Glutamatergic neuron (in vitro differentiated cells): ENCODE results near the gene MGRN1. TPM values are rescaled to one million over a fixed set of nuclear protein-coding genes. Genes with fewer than 3 reads are reported as not detected.

Source experiments
- DNase-seq: peaks from one replicate; pipeline ENCODE4 v3.0.0; 2022
- H3K27ac Mint-ChIP-seq: one replicate; pipeline ENCODE4 v1.8.0; 2020; ENCODE audit warnings: mild to moderate bottlenecking, mixed read lengths, inconsistent platforms; ENCODE audit not compliant: unreplicated experiment
- H3K27me3 Mint-ChIP-seq: one replicate; pipeline ENCODE4 v1.8.0; 2020; ENCODE audit warnings: mild to moderate bottlenecking, moderate library complexity, mixed read lengths, inconsistent platforms; ENCODE audit not compliant: unreplicated experiment
- H3K36me3 Mint-ChIP-seq: one replicate; pipeline ENCODE4 v1.8.0; 2020; ENCODE audit warnings: mild to moderate bottlenecking, mixed read lengths, inconsistent platforms; ENCODE audit not compliant: unreplicated experiment
- H3K4me1 Mint-ChIP-seq: one replicate; pipeline ENCODE4 v1.8.0; 2020; ENCODE audit warnings: mild to moderate bottlenecking, low read depth, mixed read lengths, inconsistent platforms; ENCODE audit not compliant: unreplicated experiment
- H3K4me3 Mint-ChIP-seq: one replicate; pipeline ENCODE4 v1.8.0; 2020; ENCODE audit warnings: mild to moderate bottlenecking, mixed read lengths, inconsistent platforms; ENCODE audit not compliant: unreplicated experiment
- H3K9me3 Mint-ChIP-seq: one replicate; pipeline ENCODE4 v1.8.0; 2020; ENCODE audit warnings: mild to moderate bottlenecking, moderate library complexity, mixed read lengths, inconsistent platforms; ENCODE audit not compliant: unreplicated experiment
- CTCF ChIP-seq: fragments of 200-600 bp; sonication (generic); IDR thresholded peaks from one replicate; pipeline ENCODE4 v1.5.0; 2021; ENCODE audit not compliant: partially characterized antibody, unreplicated experiment
- total RNA-seq: library from RNA; stranded (reverse); fragmentation: NEBNext Ultra II Directional; extraction: Animal tissue kit (Norgen Biotek cat#: 25700); gene quantifications from one replicate; pipeline ENCODE4 v1.2.1, GENCODE V29; 2021; ENCODE audit not compliant: unreplicated experiment

Gene MGRN1
- total RNA-seq, 1 donor from 2014 or later = 150 TPM

- H3K9me3 Mint-ChIP-seq = peaks cover 12% of the 10 kb centered on the region
- no peak for TF ChIP-seq CTCF
- H3K36me3 Mint-ChIP-seq = no peaks in the 10 kb centered on the region
- peaks cover 7% of the 10 kb centered on the region for H3K27me3 Mint-ChIP-seq
- H3K4me3 Mint-ChIP-seq = peak overlapping the region; percentile 95
- peaks cover 9% of the 10 kb centered on the region for H3K4me1 Mint-ChIP-seq
- peak overlapping the region; percentile 48 for H3K27ac Mint-ChIP-seq
- no peak for DNase-seq
These were observed 1.0 kb upstream of the MGRN1 start for GRCh38 chr16:4623593-4623992.

- DNase-seq = peak; percentile 69
- H3K4me1 Mint-ChIP-seq = peaks cover 11% of the 10 kb centered on the region
These were observed 367 bp downstream of the MGRN1 start for GRCh38 chr16:4624827-4625559.

GRCh38 chr16:4625560-4626159 is 1.0 kb downstream of the MGRN1 start:
- H3K36me3 Mint-ChIP-seq = no peaks in the 10 kb centered on the region
- H3K4me3 Mint-ChIP-seq = peak overlapping the region; percentile 99
- peaks cover 7% of the 10 kb centered on the region for H3K27me3 Mint-ChIP-seq
- H3K27ac Mint-ChIP-seq = peak overlapping the region; percentile 98
- no peak for DNase-seq
- H3K9me3 Mint-ChIP-seq = peaks cover 12% of the 10 kb centered on the region
- TF ChIP-seq CTCF = no peak
- peaks cover 11% of the 10 kb centered on the region for H3K4me1 Mint-ChIP-seq

More at GRCh38 chr16:4624827-4625559, 367 bp downstream of the MGRN1 start:
- no peak for TF ChIP-seq CTCF
- peak overlapping the region; percentile 99 for H3K4me3 Mint-ChIP-seq
- no peaks in the 10 kb centered on the region for H3K36me3 Mint-ChIP-seq
- H3K9me3 Mint-ChIP-seq = peaks cover 14% of the 10 kb centered on the region
- H3K27ac Mint-ChIP-seq = peak overlapping the region; percentile 98
- peaks cover 7% of the 10 kb centered on the region for H3K27me3 Mint-ChIP-seq

GRCh38 chr16:4626396-4626795 is 1.8 kb downstream of the MGRN1 start:
- no peak for TF ChIP-seq CTCF
- Mint-ChIP-seq H3K9me3 (peaks cover 13% of the 10 kb centered on the region), H3K36me3 (no peaks in the 10 kb centered on the region), H3K27me3 (peaks cover 7% of the 10 kb centered on the region), H3K4me1 (peaks cover 14% of the 10 kb centered on the region), H3K4me3 (peak overlapping the region; percentile 99), H3K27ac (peak overlapping the region; percentile 59)
- no peak for DNase-seq

DNA sequence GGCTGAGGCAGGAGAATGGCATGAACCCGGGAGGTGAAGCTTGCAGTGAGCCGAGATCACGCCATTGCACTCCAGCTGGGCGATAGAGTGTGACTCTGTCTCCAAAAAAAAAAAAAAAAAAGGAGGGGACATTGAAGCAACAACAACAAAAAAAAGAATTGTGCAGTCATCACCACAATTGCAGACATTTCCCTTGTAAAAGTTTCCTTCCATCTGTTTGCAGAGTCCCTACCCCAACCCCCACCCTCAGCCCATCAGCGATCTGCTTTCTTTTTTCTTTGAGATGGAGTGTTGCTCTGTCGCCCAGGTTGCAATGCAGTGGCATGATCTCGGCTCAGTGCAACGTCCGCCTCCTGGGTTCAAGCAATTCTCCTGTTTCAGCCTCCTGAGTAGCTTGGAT is 3.7 kb downstream of the MGRN1 start:
- H3K27me3 Mint-ChIP-seq = peaks cover 7% of the 10 kb centered on the region
- H3K4me3 Mint-ChIP-seq = no peak overlapping the region
- no peaks in the 10 kb centered on the region for H3K36me3 Mint-ChIP-seq
- peaks cover 14% of the 10 kb centered on the region for H3K9me3 Mint-ChIP-seq
- H3K4me1 Mint-ChIP-seq = peaks cover 14% of the 10 kb centered on the region
- no peak for DNase-seq
- H3K27ac Mint-ChIP-seq = no peak overlapping the region
- TF ChIP-seq CTCF = no peak
